ENCODE measurements around the gene PLXND1.
A peak's percentile ranks its signal among the peaks of the same experiment; 100 is the strongest.
"Not testable (repeated sequence)": the region's sequence is repeated elsewhere in the genome, so short reads cannot be mapped to it uniquely, and the experiment has no call there.

PLXND1 gene

GRCh38 chr3:129606636-129607390 lies at the start of gene PLXND1:
PLXND1 (minus strand) TSS chr3:129606676; CDS start chr3:129606639, 37 bp downstream.
- Histone ChIP-seq H3K36me3 (ENCODE audit: control insufficient read depth in 2 of 2, insufficient read depth in 2 of 2, low read length in 2 of 2) (no peaks in the 10 kb centered on the region), H3K4me1 (ENCODE audit: control insufficient read depth, insufficient read depth, low read length) (peaks cover 40% of the 10 kb centered on the region), H3K4me3 (ENCODE audit: low read length in 2 of 2) (peak within 1 kb of the TSS; percentile 59 to 76), H3K27ac (ENCODE audit: low read length) (peak within 1 kb of the TSS; percentile 73), H3K27me3 (ENCODE audit: control insufficient read depth in 1 of 2, insufficient read depth in 2 of 2, low read length in 2 of 2) (peaks cover 5 to 20% of the 10 kb centered on the region in 2 donors), H3K9ac (ENCODE audit: low read length in 2 of 2) (peak within 1 kb of the TSS; percentile 55), H3K9me3 (ENCODE audit: control insufficient read depth in 2 of 2, low read length in 2 of 2) (no peaks in the 10 kb centered on the region)

- no peaks in the 10 kb centered on the region for H3K9me3 ChIP-seq (ENCODE audit: control insufficient read depth in 2 of 2, low read length in 2 of 2)
- no peak overlapping the region for H3K9ac ChIP-seq (ENCODE audit: low read length in 2 of 2)
- H3K27me3 ChIP-seq (ENCODE audit: control insufficient read depth in 1 of 2, insufficient read depth in 2 of 2, low read length in 2 of 2), result no peaks in the 10 kb centered on the region
- no peak overlapping the region for H3K4me3 ChIP-seq (ENCODE audit: low read length in 2 of 2)
- peaks cover 3 to 4% of the 10 kb centered on the region in 2 donors for H3K36me3 ChIP-seq (ENCODE audit: control insufficient read depth in 2 of 2, insufficient read depth in 2 of 2, low read length in 2 of 2)
- no peak overlapping the region for H3K27ac ChIP-seq (ENCODE audit: low read length)
- H3K4me1 ChIP-seq (ENCODE audit: control insufficient read depth, insufficient read depth, low read length), result peaks cover 9% of the 10 kb centered on the region
Observed at GRCh38 chr3:129655291-129655700, 48.8 kb upstream of the PLXND1 start.

GRCh38 chr3:129654131-129654530 lies 47.7 kb upstream of the PLXND1 start:
- H3K4me3 ChIP-seq (ENCODE audit: low read length in 2 of 2), result no peak overlapping the region
- peaks cover 9% of the 10 kb centered on the region for H3K4me1 ChIP-seq (ENCODE audit: control insufficient read depth, insufficient read depth, low read length)
- no peak overlapping the region for H3K9ac ChIP-seq (ENCODE audit: low read length in 2 of 2)

GRCh38 chr3:129653019-129653418 lies 46.5 kb upstream of the PLXND1 start:
- H3K27me3 ChIP-seq (ENCODE audit: control insufficient read depth in 1 of 2, insufficient read depth in 2 of 2, low read length in 2 of 2), result no peaks in the 10 kb centered on the region
- H3K36me3 ChIP-seq (ENCODE audit: control insufficient read depth in 2 of 2, insufficient read depth in 2 of 2, low read length in 2 of 2), result peaks cover 3 to 4% of the 10 kb centered on the region in 2 donors
- H3K4me3 ChIP-seq (ENCODE audit: low read length in 2 of 2), result no peak overlapping the region
- H3K9me3 ChIP-seq (ENCODE audit: control insufficient read depth in 2 of 2, low read length in 2 of 2), result no peaks in the 10 kb centered on the region
- H3K4me1 ChIP-seq (ENCODE audit: control insufficient read depth, insufficient read depth, low read length), result peaks cover 7% of the 10 kb centered on the region
- H3K9ac ChIP-seq (ENCODE audit: low read length in 2 of 2), result no peak overlapping the region
- no peak overlapping the region for H3K27ac ChIP-seq (ENCODE audit: low read length)

More at GRCh38 chr3:129654131-129654530, 47.7 kb upstream of the PLXND1 start:
- Histone ChIP-seq H3K9me3 (ENCODE audit: control insufficient read depth in 2 of 2, low read length in 2 of 2) (no peaks in the 10 kb centered on the region), H3K27ac (ENCODE audit: low read length) (no peak overlapping the region), H3K27me3 (ENCODE audit: control insufficient read depth in 1 of 2, insufficient read depth in 2 of 2, low read length in 2 of 2) (no peaks in the 10 kb centered on the region), H3K36me3 (ENCODE audit: control insufficient read depth in 2 of 2, insufficient read depth in 2 of 2, low read length in 2 of 2) (peaks cover 3 to 4% of the 10 kb centered on the region in 2 donors)

- Histone ChIP-seq H3K27me3 (ENCODE audit: control insufficient read depth in 1 of 2, insufficient read depth in 2 of 2, low read length in 2 of 2) (no peaks in the 10 kb centered on the region), H3K4me3 (ENCODE audit: low read length in 2 of 2) (no peak overlapping the region), H3K9me3 (ENCODE audit: control insufficient read depth in 2 of 2, low read length in 2 of 2) (no peaks in the 10 kb centered on the region), H3K27ac (ENCODE audit: low read length) (no peak overlapping the region), H3K36me3 (ENCODE audit: control insufficient read depth in 2 of 2, insufficient read depth in 2 of 2, low read length in 2 of 2) (peaks cover 3 to 4% of the 10 kb centered on the region in 2 donors), H3K4me1 (ENCODE audit: control insufficient read depth, insufficient read depth, low read length) (peaks cover 7% of the 10 kb centered on the region), H3K9ac (ENCODE audit: low read length in 2 of 2) (no peak overlapping the region)
Observed at GRCh38 chr3:129651435-129652202, 45.1 kb upstream of the PLXND1 start.

GRCh38 chr3:129650256-129650872 lies 43.9 kb upstream of the PLXND1 start:
- H3K4me1 ChIP-seq (ENCODE audit: control insufficient read depth, insufficient read depth, low read length), result peaks cover 7% of the 10 kb centered on the region
- no peaks in the 10 kb centered on the region for H3K27me3 ChIP-seq (ENCODE audit: control insufficient read depth in 1 of 2, insufficient read depth in 2 of 2, low read length in 2 of 2)
- H3K4me3 ChIP-seq (ENCODE audit: low read length in 2 of 2), result no peak overlapping the region
- no peaks in the 10 kb centered on the region for H3K9me3 ChIP-seq (ENCODE audit: control insufficient read depth in 2 of 2, low read length in 2 of 2)
- H3K36me3 ChIP-seq (ENCODE audit: control insufficient read depth in 2 of 2, insufficient read depth in 2 of 2, low read length in 2 of 2), result peaks cover 3 to 4% of the 10 kb centered on the region in 2 donors
- no peak overlapping the region for H3K9ac ChIP-seq (ENCODE audit: low read length in 2 of 2)
- H3K27ac ChIP-seq (ENCODE audit: low read length), result no peak overlapping the region

GRCh38 chr3:129648391-129648790 lies 41.9 kb upstream of the PLXND1 start:
- H3K27ac ChIP-seq (ENCODE audit: low read length), result no peak overlapping the region
- peaks cover 0 to 2% of the 10 kb centered on the region in 2 donors for H3K36me3 ChIP-seq (ENCODE audit: control insufficient read depth in 2 of 2, insufficient read depth in 2 of 2, low read length in 2 of 2)
- H3K4me1 ChIP-seq (ENCODE audit: control insufficient read depth, insufficient read depth, low read length), result peaks cover 7% of the 10 kb centered on the region
- no peaks in the 10 kb centered on the region for H3K9me3 ChIP-seq (ENCODE audit: control insufficient read depth in 2 of 2, low read length in 2 of 2)
- no peaks in the 10 kb centered on the region for H3K27me3 ChIP-seq (ENCODE audit: control insufficient read depth in 1 of 2, insufficient read depth in 2 of 2, low read length in 2 of 2)
- no peak overlapping the region for H3K4me3 ChIP-seq (ENCODE audit: low read length in 2 of 2)
- H3K9ac ChIP-seq (ENCODE audit: low read length in 2 of 2), result no peak overlapping the region

GRCh38 chr3:129645286-129645685 lies 38.8 kb upstream of the PLXND1 start:
- H3K9me3 ChIP-seq (ENCODE audit: control insufficient read depth in 2 of 2, low read length in 2 of 2), result no peaks in the 10 kb centered on the region
- H3K36me3 ChIP-seq (ENCODE audit: control insufficient read depth in 2 of 2, insufficient read depth in 2 of 2, low read length in 2 of 2), result no peaks in the 10 kb centered on the region
- H3K9ac ChIP-seq (ENCODE audit: low read length in 2 of 2), result no peak overlapping the region
- H3K4me3 ChIP-seq (ENCODE audit: low read length in 2 of 2), result no peak overlapping the region
- H3K27ac ChIP-seq (ENCODE audit: low read length), result no peak overlapping the region
- H3K27me3 ChIP-seq (ENCODE audit: control insufficient read depth in 1 of 2, insufficient read depth in 2 of 2, low read length in 2 of 2), result no peaks in the 10 kb centered on the region
- no peaks in the 10 kb centered on the region for H3K4me1 ChIP-seq (ENCODE audit: control insufficient read depth, insufficient read depth, low read length)

GRCh38 chr3:129644836-129645235 lies 38.4 kb upstream of the PLXND1 start:
- Histone ChIP-seq H3K9me3 (ENCODE audit: control insufficient read depth in 2 of 2, low read length in 2 of 2) (no peaks in the 10 kb centered on the region), H3K9ac (ENCODE audit: low read length in 2 of 2) (no peak overlapping the region), H3K27me3 (ENCODE audit: control insufficient read depth in 1 of 2, insufficient read depth in 2 of 2, low read length in 2 of 2) (no peaks in the 10 kb centered on the region), H3K4me3 (ENCODE audit: low read length in 2 of 2) (no peak overlapping the region), H3K4me1 (ENCODE audit: control insufficient read depth, insufficient read depth, low read length) (no peaks in the 10 kb centered on the region), H3K36me3 (ENCODE audit: control insufficient read depth in 2 of 2, insufficient read depth in 2 of 2, low read length in 2 of 2) (no peaks in the 10 kb centered on the region), H3K27ac (ENCODE audit: low read length) (no peak overlapping the region)

- H3K9me3 ChIP-seq (ENCODE audit: control insufficient read depth in 2 of 2, low read length in 2 of 2); H3K36me3 ChIP-seq (ENCODE audit: control insufficient read depth in 2 of 2, insufficient read depth in 2 of 2, low read length in 2 of 2); H3K27me3 ChIP-seq (ENCODE audit: control insufficient read depth in 1 of 2, insufficient read depth in 2 of 2, low read length in 2 of 2); H3K4me3 ChIP-seq (ENCODE audit: low read length in 2 of 2); H3K9ac ChIP-seq (ENCODE audit: low read length in 2 of 2); H3K27ac ChIP-seq (ENCODE audit: low read length); H3K4me1 ChIP-seq (ENCODE audit: control insufficient read depth, insufficient read depth, low read length): not testable (repeated sequence)
Observed at GRCh38 chr3:129641567-129642260, 35.2 kb upstream of the PLXND1 start.

Measured in stomach smooth muscle (tissue), 2 donors.